ENCODE results near the gene LPIN3.

DNA sequence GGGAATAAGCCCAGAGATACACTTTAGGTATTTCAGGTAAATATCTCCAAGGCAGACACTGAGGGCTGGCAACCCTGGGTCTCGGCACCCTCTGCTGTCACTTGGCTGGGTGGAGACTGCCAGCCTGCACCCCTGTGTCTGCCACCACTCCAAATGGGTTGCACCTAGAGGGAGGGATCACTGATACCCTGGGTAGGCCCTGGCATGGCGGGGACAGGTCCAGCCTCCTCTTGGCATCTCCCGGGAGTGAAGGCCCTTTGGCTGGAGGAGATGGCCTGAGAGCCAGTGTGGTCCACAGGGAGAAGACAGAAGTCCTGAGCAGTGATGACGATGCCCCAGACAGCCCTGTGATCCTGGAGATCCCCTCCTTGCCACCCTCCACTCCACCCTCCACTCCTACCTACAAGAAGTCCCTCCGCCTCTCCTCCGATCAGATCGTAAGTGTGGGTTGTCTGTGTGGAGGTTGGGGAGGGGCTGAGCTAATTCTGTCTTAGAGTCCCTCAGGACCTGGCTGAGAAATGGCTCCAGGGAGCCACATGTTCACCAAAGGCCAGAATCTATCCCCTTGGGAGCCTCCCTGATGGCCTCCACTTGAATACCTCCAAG, 15.1 kb downstream of the LPIN3 start:
- TF ChIP-seq, protein P1, sequence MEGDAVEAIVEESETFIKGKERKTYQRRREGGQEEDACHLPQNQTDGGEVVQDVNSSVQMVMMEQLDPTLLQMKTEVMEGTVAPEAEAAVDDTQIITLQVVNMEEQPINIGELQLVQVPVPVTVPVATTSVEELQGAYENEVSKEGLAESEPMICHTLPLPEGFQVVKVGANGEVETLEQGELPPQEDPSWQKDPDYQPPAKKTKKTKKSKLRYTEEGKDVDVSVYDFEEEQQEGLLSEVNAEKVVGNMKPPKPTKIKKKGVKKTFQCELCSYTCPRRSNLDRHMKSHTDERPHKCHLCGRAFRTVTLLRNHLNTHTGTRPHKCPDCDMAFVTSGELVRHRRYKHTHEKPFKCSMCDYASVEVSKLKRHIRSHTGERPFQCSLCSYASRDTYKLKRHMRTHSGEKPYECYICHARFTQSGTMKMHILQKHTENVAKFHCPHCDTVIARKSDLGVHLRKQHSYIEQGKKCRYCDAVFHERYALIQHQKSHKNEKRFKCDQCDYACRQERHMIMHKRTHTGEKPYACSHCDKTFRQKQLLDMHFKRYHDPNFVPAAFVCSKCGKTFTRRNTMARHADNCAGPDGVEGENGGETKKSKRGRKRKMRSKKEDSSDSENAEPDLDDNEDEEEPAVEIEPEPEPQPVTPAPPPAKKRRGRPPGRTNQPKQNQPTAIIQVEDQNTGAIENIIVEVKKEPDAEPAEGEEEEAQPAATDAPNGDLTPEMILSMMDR (IDR thresholded peaks at IDR 0.05), result no peak
- TF ChIP-seq POLR2A (IDR thresholded peaks at IDR 0.05), result no peak

All from upper lobe of left lung (tissue), 4 donors.